Lower leg skin (tissue), 3 donors: ENCODE measurements around the gene NRGN.

Experiments used
- POLR2A ChIP-seq, 2 donors: fragments of 450-650 bp; IDR thresholded peaks; one replicate each; pipeline ENCODE4 v1.6.1; 2016 to 2017; ENCODE audit warnings: antibody characterized with exemption in 2 of 2, mild to moderate bottlenecking in 1 of 2, moderate library complexity in 1 of 2
- TF ChIP-seq, protein P1 (sequence below), 3 donors: fragments of 450-650 bp; IDR thresholded peaks; one replicate each; pipeline ENCODE4 v1.5.1; 2016; ENCODE audit warnings: antibody characterized with exemption in 3 of 3, mild to moderate bottlenecking in 3 of 3, moderate library complexity in 2 of 3

DNA sequence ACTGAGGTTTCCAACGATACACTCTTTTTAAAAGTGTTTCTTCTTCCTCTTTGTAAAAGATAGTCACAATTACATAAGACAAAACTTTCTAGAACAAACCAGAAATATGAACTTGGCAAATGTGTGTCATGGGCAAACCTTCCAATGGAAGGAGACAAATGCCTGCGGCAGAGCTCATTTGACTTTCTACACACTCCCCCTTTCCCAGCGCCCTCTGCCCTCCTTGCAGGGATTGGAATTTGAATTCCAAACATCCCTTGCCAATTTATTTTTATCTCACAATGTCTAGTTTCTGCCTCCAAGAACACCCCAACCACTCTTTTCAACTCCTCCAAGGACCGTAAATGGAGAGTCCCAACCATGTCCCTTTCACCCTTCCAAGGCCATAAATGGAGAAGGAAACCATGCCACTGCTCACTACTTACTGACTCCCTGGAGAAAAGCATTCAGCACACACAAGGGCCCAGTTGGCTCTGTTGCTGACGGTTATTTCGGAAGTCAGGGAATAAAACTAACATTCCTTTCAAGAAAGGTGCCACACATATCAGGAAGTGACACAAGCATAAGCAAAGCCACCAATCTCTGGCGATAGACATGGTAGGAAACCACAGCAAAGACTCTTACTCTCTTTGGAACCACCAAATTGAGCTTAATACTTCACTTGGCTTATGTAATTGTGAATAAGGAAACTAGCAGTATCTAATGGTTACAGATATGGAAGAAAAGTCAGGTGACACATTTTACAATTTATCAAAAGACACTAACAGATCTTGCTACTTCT is 37.3 kb downstream of the NRGN start:
- TF ChIP-seq, protein P1, sequence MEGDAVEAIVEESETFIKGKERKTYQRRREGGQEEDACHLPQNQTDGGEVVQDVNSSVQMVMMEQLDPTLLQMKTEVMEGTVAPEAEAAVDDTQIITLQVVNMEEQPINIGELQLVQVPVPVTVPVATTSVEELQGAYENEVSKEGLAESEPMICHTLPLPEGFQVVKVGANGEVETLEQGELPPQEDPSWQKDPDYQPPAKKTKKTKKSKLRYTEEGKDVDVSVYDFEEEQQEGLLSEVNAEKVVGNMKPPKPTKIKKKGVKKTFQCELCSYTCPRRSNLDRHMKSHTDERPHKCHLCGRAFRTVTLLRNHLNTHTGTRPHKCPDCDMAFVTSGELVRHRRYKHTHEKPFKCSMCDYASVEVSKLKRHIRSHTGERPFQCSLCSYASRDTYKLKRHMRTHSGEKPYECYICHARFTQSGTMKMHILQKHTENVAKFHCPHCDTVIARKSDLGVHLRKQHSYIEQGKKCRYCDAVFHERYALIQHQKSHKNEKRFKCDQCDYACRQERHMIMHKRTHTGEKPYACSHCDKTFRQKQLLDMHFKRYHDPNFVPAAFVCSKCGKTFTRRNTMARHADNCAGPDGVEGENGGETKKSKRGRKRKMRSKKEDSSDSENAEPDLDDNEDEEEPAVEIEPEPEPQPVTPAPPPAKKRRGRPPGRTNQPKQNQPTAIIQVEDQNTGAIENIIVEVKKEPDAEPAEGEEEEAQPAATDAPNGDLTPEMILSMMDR (IDR thresholded peaks at IDR 0.05) = no peak
- no peak for TF ChIP-seq POLR2A (IDR thresholded peaks at IDR 0.05)
